AG08395 (cell line): ENCODE results near the gene RFPL1.

Experiments used
- DNase-seq: peaks from one replicate; pipeline ENCODE4 v3.0.0; 2012; ENCODE audit warnings: mixed read lengths, low spot score

RFPL1 gene

DNA sequence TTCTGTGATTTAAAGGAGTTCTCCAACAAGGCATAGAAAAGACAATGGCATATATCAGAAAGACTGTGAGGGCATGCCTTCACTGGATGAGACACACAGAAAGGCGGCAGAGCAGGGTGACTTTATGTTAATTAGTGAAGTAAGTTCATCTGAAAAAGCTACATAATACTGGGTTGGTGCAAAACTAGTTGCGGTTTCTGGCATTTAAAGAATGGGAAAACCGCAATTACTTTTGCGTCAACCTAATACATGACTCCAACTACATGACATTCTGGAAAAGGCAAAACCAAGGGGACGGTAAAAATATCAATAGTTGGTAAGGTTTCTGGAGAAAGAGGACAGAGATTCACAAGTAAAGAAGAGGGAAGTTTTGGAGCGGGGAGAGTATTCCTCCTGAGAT, 5.1 kb downstream of the RFPL1 start:
- no peak for DNase-seq

DNA sequence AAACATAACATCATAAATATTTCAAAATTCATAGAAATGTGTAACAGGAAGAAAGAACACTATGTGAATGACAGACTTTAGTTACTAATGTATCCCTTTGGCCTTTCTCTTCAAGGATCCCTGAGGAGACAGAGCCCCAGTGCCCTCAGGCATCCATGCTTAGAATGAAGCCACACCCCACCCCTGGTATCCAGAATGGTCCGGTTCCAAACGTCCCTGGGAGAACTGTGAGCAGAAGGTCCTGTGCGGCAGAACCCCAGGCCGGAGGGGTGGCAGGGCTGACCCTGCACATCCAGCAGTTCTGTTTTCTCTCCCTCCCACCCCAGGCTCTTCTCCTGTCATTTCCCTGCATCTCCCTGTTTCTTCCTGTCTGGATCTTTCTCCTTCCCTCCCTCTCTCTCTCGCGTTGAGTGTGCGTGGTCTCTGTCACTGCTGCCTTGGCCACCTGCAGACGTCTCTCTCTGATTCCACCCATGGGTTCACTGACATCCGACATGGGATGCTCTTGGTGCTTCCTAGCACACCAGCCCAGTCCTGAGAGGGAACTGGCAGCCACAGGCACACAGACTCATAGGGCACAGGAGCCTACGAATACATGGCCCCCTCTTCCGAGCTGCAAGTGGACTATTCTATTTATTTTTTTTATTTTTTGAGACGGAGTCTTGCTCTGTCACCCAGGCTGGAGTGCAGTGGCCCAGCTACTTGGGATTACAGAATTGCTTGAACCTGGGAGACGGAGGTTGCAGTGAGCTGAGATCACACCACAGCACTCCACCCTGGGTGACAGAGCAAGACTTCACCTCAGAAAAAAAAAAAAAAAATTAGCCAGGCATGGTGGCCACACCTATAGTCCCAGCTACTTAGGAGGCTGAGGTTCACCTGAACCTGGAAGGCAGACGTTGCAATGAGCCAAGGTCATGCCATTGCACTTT, 5.7 kb downstream of the RFPL1 start:
- DNase-seq, result no peak

DNA sequence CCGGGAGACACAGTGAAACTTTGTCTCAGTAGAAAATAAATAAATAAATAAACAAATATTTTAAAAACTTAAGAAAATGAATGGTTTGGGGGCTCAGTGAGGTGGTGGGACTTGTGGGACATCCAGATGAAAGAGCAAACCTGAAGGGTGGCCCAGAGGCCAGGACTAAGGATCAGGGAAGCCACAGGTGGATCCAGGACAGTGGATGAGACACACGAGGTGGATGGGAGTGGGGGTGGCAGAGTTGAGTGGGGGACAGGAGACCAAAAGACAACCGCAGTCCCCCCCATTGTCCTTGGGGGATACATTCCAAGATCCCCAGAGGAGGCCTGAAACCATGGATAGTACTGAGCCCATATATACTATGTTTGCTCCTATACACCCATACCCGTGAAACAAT, 7.1 kb downstream of the RFPL1 start:
- no peak for DNase-seq

- DNase-seq, result no peak
These were observed 9.5 kb downstream of the RFPL1 start for GRCh38 chr22:29447906-29448305.

- no peak for DNase-seq
These were observed 11.0 kb downstream of the RFPL1 start for GRCh38 chr22:29449296-29449875.

GRCh38 chr22:29450222-29450621, 11.8 kb downstream of the RFPL1 start:
- DNase-seq, result no peak

DNA sequence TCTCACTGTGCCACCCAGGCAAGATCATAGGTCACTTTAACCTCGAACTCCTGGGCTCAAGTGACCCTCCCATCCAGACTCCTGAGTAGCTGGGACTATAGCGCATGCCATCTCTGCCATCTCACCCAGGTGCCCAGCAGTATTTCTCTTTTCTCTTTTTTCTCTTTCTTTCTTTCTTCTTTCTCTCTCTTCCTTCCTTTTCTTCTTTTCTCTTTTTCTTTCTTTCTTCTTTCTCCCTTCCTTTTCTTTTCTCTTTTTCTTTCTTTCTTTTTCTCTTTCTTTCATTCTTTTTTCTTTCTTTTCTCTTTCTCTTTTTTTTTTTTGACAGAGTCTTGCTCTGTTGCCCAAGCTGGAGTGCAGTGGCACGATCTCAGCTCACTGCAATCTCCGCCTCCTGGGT, 13.5 kb downstream of the RFPL1 start:
- no peak for DNase-seq

DNA sequence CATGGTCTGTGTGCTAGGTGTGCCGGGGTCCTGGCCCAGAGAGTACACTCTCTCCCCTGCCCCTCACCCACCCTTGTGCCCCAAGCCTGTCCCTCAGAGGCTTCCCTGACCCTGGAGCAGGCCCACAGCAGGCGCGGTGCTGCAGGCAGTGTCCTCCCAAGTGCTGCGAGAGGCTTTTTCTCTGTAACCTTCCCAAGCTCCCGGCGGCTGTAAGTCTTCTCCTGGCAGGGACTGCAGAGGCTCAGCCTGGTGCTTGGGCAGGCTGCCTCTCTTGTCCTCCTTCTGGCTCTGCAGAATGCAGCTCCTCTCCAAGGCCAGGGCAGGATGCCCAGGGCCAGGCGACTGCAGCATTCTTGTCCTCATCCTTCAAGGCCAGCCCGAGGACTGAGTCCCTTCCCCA, 15.9 kb downstream of the RFPL1 start:
- DNase-seq, result no peak

GRCh38 chr22:29456211-29456671, 17.9 kb downstream of the RFPL1 start:
- no peak for DNase-seq

- peak; percentile 70 for DNase-seq
These were observed 19.3 kb downstream of the RFPL1 start for GRCh38 chr22:29457730-29458129.

- DNase-seq, result no peak
These were observed 20.2 kb downstream of the RFPL1 start for GRCh38 chr22:29458551-29458950.

GRCh38 chr22:29459773-29460172, 21.4 kb downstream of the RFPL1 start:
- DNase-seq, result no peak

DNA sequence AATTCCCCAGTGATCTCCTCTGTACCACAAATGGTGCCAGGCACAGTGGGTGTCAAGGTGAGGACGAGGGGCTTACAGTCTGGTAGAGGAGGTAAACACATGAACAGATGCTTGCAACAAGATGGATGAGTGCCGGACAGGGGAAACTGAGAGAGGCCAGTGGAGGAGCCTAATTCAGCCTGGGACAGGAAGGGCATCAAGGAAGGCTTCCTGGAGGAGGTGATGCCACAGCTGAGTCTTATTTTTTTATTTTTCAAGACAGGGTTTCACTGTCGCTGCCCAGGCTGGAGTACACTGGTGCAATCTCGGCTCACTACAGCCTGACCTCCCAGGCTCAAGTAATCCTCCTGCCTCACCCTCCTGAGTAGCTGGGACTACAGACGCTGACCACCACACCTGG, 22.9 kb downstream of the RFPL1 start:
- DNase-seq, result no peak

- no peak for DNase-seq
These were observed 25.2 kb downstream of the RFPL1 start for GRCh38 chr22:29463629-29464028.

DNA sequence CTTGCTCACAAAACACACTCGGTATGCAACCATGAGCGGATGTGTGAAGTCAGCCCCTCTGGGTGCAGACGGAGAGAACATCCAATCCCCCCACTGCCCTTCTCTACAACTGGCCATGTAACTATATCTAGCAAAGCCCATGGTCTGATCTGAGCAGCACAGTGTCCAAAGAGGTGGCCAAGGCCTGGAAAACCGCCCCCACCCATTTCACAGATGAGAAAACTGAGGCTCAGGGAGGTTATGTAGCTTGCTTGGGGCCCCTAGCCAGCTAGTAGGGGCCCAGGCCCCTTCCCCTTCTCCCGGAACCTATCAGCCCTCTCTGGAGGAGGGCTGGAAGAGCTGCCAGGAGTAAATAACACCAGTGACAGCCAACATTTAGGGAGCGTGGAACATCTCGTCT, 26.2 kb downstream of the RFPL1 start:
- no peak for DNase-seq

GRCh38 chr22:29469755-29470154, 31.4 kb downstream of the RFPL1 start:
- no peak for DNase-seq

DNA sequence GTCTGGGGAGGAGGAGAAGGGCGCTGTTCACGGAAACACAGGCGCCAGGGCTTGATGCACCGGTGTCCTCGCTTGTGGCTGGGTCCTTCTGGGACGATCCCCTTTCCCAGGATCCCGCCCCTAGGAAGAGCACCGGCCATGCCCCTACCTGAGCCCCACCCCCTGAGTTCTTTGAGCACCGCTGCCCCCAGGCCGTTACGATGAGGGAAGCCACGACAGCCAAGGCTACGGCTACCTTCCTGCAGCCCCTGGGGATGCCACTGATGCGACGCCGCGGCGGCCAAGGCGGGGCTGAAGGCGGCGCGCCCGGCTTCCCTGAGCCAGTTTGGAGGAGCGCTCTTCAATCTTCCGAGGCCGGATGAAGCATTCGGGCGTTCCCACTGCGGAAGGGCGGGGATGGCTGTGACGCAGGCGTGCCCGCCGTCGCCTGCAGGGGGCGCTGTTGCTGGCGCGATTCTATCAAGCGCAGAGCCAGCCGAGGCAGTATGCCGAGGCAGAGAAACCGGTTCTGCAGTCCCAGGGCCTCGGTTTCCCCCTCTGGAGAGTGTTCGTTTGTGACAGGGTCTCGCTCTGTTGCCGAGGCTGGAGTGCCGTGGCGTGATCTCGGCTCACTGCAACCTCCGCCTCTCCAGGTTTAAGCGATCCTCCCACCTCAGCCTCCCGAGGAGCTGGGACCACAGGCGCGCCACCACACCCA, 31.9 kb downstream of the RFPL1 start:
- peak; percentile 58 for DNase-seq

DNA sequence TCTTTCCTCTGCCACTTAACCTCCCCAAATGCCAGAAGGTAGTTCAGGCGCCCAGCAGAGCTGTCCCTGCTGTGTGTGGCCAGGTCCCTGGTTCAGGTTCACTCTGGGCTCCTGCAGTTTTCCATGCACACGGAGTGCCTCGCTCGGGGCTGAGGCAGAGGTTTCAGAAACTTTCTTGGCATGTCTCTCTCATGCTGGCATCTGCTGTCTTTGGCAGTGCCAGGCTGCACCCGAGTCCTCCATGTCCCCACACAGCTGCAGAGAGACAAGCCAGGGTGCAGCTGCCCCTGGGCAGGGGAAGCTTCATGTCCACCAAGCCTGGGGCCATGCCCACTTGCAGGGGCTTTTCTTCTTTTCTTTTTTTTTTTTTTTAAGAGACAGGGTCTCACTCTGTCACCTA, 34.6 kb downstream of the RFPL1 start:
- no peak for DNase-seq

GRCh38 chr22:29475550-29475949, 37.2 kb downstream of the RFPL1 start:
- no peak for DNase-seq

GRCh38 chr22:29476116-29476515, 37.7 kb downstream of the RFPL1 start:
- DNase-seq, result no peak

DNA sequence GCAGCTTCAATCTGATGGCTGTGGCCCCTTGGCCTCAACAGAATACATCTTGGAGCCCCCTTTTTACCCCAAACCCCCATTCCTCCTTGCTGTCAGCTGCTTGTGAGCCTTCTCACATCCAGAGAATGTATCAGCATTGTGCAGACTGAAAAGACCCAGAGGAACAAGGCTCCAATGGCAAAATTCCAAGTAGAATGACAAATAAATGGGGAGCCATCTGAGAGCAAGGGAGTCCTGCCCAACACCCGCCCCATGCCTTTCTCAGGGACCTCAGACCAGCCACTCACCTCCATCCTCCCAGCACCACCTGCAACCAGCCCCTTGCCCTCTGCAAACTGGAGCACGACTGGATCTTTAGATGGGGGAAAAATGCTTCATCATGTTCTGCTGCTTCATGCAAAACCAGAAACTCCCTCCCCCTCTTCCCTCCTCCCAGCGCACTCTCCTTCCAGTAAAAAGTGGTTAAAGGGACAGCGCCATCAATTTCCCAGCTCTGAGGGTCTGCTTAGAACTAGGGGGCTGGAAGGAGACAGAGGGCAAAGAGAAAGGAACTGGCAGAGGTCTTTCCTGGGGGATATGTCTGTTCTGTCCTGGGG, 39.4 kb downstream of the RFPL1 start:
- DNase-seq, result no peak
